ENCODE measurements around the gene ARHGEF10L. TPM values are rescaled to one million over a fixed set of nuclear protein-coding genes. Genes with fewer than 3 reads are reported as not detected.

Gene ARHGEF10L
- total RNA-seq, 1 donor from 2014 or later = 16.7 TPM

Other genes with a start within 250 kb of the ARHGEF10L start
- gene PADI4, start 231.5 kb upstream of the ARHGEF10L start, total RNA-seq = 1.0 TPM
- not detected for gene PADI6, start 167.5 kb upstream of the ARHGEF10L start, total RNA-seq
- gene RCC2, start 100.0 kb upstream of the ARHGEF10L start, total RNA-seq = 20.4 TPM
- not detected for gene ACTL8, start 215.6 kb downstream of the ARHGEF10L start, total RNA-seq